Measurements from ENCODE around the gene ETV3. TPM values are rescaled to one million over a fixed set of nuclear protein-coding genes. Genes with fewer than 3 reads are reported as not detected.
A peak's percentile ranks its signal among the peaks of the same experiment; 100 is the strongest.
"Not testable (repeated sequence)": the region's sequence is repeated elsewhere in the genome, so short reads cannot be mapped to it uniquely, and the experiment has no call there.

ETV3 gene
- polyA plus RNA-seq (2013, experiment 1 of 2): 9.1 TPM
- polyA plus RNA-seq (2013, experiment 2 of 2): 8.6 TPM

GRCh38 chr1:157138220-157139051, at the start of gene ETV3:
Gene ETV3, minus strand, starts transcription at chr1:157138395. Its CDS starts 2,043 bp downstream, at chr1:157136352.
- Histone ChIP-seq H4K8ac (ENCODE audit: low read length) (peak within 1 kb of the TSS; percentile 100), H2BK120ac (ENCODE audit: low read depth, low read length) (peak within 1 kb of the TSS; percentile 96), H2AFZ (ENCODE audit: low read depth, low read length) (peak within 1 kb of the TSS; percentile 96)

GRCh38 chr1:157186281-157186992, 48.2 kb upstream of the ETV3 start:
- H2BK5ac ChIP-seq (ENCODE audit: low read depth, low read length, poor library complexity, severe bottlenecking): no peak overlapping the region
- H2AK5ac ChIP-seq (ENCODE audit: low read length, severe bottlenecking): no peak overlapping the region
- H3K36me3 ChIP-seq (ENCODE audit: control insufficient read depth in 1 of 2, insufficient read depth in 2 of 2, low read depth in 1 of 2, low read length in 2 of 2): no peaks in the 10 kb centered on the region
- 88% methylated on average over 8 of the region's 8 CpGs for WGBS
- H2BK15ac ChIP-seq (ENCODE audit: low read depth, poor library complexity, severe bottlenecking): no peak overlapping the region
- no peaks in the 10 kb centered on the region for H3K4me1 ChIP-seq (ENCODE audit: control insufficient read depth, insufficient read depth, low read depth, low read length)
- H3K4me2 ChIP-seq (ENCODE audit: low read length, poor library complexity, severe bottlenecking): no peak overlapping the region
- no peak overlapping the region for H2BK12ac ChIP-seq (ENCODE audit: low read length in 2 of 2)
- no peak overlapping the region for H3K18ac ChIP-seq (ENCODE audit: low read depth in 1 of 2, low read length in 2 of 2)
- no peak overlapping the region for H3K27ac ChIP-seq (ENCODE audit: low read length, poor library complexity, severe bottlenecking)
- H3K9me3 ChIP-seq (ENCODE audit: control insufficient read depth, low read length): peaks cover 2% of the 10 kb centered on the region
- DNase-seq: no peak
- H3K4me3 ChIP-seq (ENCODE audit: insufficient read depth in 1 of 2, low read depth in 1 of 2, low read length in 2 of 2): no peak overlapping the region
- H2AFZ ChIP-seq (ENCODE audit: low read depth, low read length): no peak overlapping the region
- H4K91ac ChIP-seq (ENCODE audit: low read length): no peak overlapping the region
- H3K79me1 ChIP-seq (replicated peaks; ENCODE audit: low read length, poor library complexity, severe bottlenecking): no peaks in the 10 kb centered on the region
- H4K8ac ChIP-seq (ENCODE audit: low read length): no peak overlapping the region
- no peak overlapping the region for H2BK120ac ChIP-seq (ENCODE audit: low read depth, low read length)
- no peak overlapping the region for H3K4ac ChIP-seq (ENCODE audit: low read depth in 1 of 2, low read length in 2 of 2)
- H3K14ac ChIP-seq (ENCODE audit: low read length in 2 of 2): no peak overlapping the region
- H3K9ac ChIP-seq (ENCODE audit: low read length): no peak overlapping the region
- H3K23ac ChIP-seq (ENCODE audit: low read length in 2 of 2): no peak overlapping the region
- H3K27me3 ChIP-seq (ENCODE audit: control insufficient read depth in 1 of 2, insufficient read depth in 1 of 2, low read length in 2 of 2): peaks cover 56 to 60% of the 10 kb centered on the region in 2 experiments

More at GRCh38 chr1:157138220-157139051, at the start of gene ETV3:
- Histone ChIP-seq H4K91ac (ENCODE audit: low read length) (peak within 1 kb of the TSS; percentile 98), H3K36me3 (ENCODE audit: control insufficient read depth in 1 of 2, insufficient read depth in 2 of 2, low read depth in 1 of 2, low read length in 2 of 2) (peaks cover 9 to 27% of the 10 kb centered on the region in 2 experiments), H2BK12ac (ENCODE audit: low read length in 2 of 2) (no peak within 1 kb of the TSS), H3K14ac (ENCODE audit: low read length in 2 of 2) (peak within 1 kb of the TSS; percentile 62 to 98), H3K27me3 (ENCODE audit: control insufficient read depth in 1 of 2, insufficient read depth in 1 of 2, low read length in 2 of 2) (no peaks in the 10 kb centered on the region), H2BK5ac (ENCODE audit: low read depth, low read length, poor library complexity, severe bottlenecking) (peak within 1 kb of the TSS; percentile 93), H3K9me3 (ENCODE audit: control insufficient read depth, low read length) (no peaks in the 10 kb centered on the region), H3K9ac (ENCODE audit: low read length) (peak within 1 kb of the TSS; percentile 96), H3K4me1 (ENCODE audit: control insufficient read depth, insufficient read depth, low read depth, low read length) (peaks cover 2% of the 10 kb centered on the region), H3K23ac (ENCODE audit: low read length in 2 of 2) (peak within 1 kb of the TSS in 1 of 2 experiments; percentile 94), H3K4ac (ENCODE audit: low read depth in 1 of 2, low read length in 2 of 2) (peak within 1 kb of the TSS; percentile 84 to 98), H3K4me2 (ENCODE audit: low read length, poor library complexity, severe bottlenecking) (peak within 1 kb of the TSS; percentile 91), H3K27ac (ENCODE audit: low read length, poor library complexity, severe bottlenecking) (peak within 1 kb of the TSS; percentile 72), H3K4me3 (ENCODE audit: insufficient read depth in 1 of 2, low read depth in 1 of 2, low read length in 2 of 2) (peak within 1 kb of the TSS; percentile 82 to 93), H2AK5ac (ENCODE audit: low read length, severe bottlenecking) (peak within 1 kb of the TSS; percentile 38), H3K79me1 (replicated peaks; ENCODE audit: low read length, poor library complexity, severe bottlenecking) (peaks cover 11% of the 10 kb centered on the region), H2BK15ac (ENCODE audit: low read depth, poor library complexity, severe bottlenecking) (peak within 1 kb of the TSS; percentile 93), H3K18ac (ENCODE audit: low read depth in 1 of 2, low read length in 2 of 2) (peak within 1 kb of the TSS; percentile 99 to 100)
- peak; percentile 95 for DNase-seq
- WGBS: under 1% methylated on average over 65 of the region's 85 CpGs

- Histone ChIP-seq H3K27me3 (ENCODE audit: control insufficient read depth in 1 of 2, insufficient read depth in 1 of 2, low read length in 2 of 2) (peaks cover 49 to 54% of the 10 kb centered on the region in 2 experiments), H2BK5ac (ENCODE audit: low read depth, low read length, poor library complexity, severe bottlenecking) (no peak overlapping the region), H3K14ac (ENCODE audit: low read length in 2 of 2) (no peak overlapping the region), H3K9me3 (ENCODE audit: control insufficient read depth, low read length) (peaks cover 2% of the 10 kb centered on the region), H3K4me1 (ENCODE audit: control insufficient read depth, insufficient read depth, low read depth, low read length) (no peaks in the 10 kb centered on the region), H3K9ac (ENCODE audit: low read length) (no peak overlapping the region), H4K8ac (ENCODE audit: low read length) (no peak overlapping the region), H2BK120ac (ENCODE audit: low read depth, low read length) (no peak overlapping the region), H3K36me3 (ENCODE audit: control insufficient read depth in 1 of 2, insufficient read depth in 2 of 2, low read depth in 1 of 2, low read length in 2 of 2) (no peaks in the 10 kb centered on the region), H3K23ac (ENCODE audit: low read length in 2 of 2) (no peak overlapping the region), H3K18ac (ENCODE audit: low read depth in 1 of 2, low read length in 2 of 2) (no peak overlapping the region), H4K91ac (ENCODE audit: low read length) (no peak overlapping the region), H3K4me3 (ENCODE audit: insufficient read depth in 1 of 2, low read depth in 1 of 2, low read length in 2 of 2) (no peak overlapping the region), H3K4me2 (ENCODE audit: low read length, poor library complexity, severe bottlenecking) (no peak overlapping the region), H3K79me1 (replicated peaks; ENCODE audit: low read length, poor library complexity, severe bottlenecking) (no peaks in the 10 kb centered on the region), H2AFZ (ENCODE audit: low read depth, low read length) (no peak overlapping the region), H2BK12ac (ENCODE audit: low read length in 2 of 2) (no peak overlapping the region), H3K4ac (ENCODE audit: low read depth in 1 of 2, low read length in 2 of 2) (no peak overlapping the region), H2AK5ac (ENCODE audit: low read length, severe bottlenecking) (no peak overlapping the region), H2BK15ac (ENCODE audit: low read depth, poor library complexity, severe bottlenecking) (no peak overlapping the region), H3K27ac (ENCODE audit: low read length, poor library complexity, severe bottlenecking) (no peak overlapping the region)
- 50% methylated on average over 1 of the region's 3 CpGs for WGBS
- no peak for DNase-seq
Observed at GRCh38 chr1:157183870-157184269, 45.7 kb upstream of the ETV3 start.

GRCh38 chr1:157182371-157182770, 44.2 kb upstream of the ETV3 start:
- not testable (repeated sequence) for H3K14ac ChIP-seq (ENCODE audit: low read length in 2 of 2); H2BK12ac ChIP-seq (ENCODE audit: low read length in 2 of 2); H3K9ac ChIP-seq (ENCODE audit: low read length); DNase-seq; H2BK120ac ChIP-seq (ENCODE audit: low read depth, low read length); H4K8ac ChIP-seq (ENCODE audit: low read length); H3K23ac ChIP-seq (ENCODE audit: low read length in 2 of 2); H2AK5ac ChIP-seq (ENCODE audit: low read length, severe bottlenecking); H3K4me2 ChIP-seq (ENCODE audit: low read length, poor library complexity, severe bottlenecking); H3K4me3 ChIP-seq (ENCODE audit: insufficient read depth in 1 of 2, low read depth in 1 of 2, low read length in 2 of 2); H3K79me1 ChIP-seq (replicated peaks; ENCODE audit: low read length, poor library complexity, severe bottlenecking); H3K4ac ChIP-seq (ENCODE audit: low read depth in 1 of 2, low read length in 2 of 2); H3K4me1 ChIP-seq (ENCODE audit: control insufficient read depth, insufficient read depth, low read depth, low read length); H3K36me3 ChIP-seq (ENCODE audit: control insufficient read depth in 1 of 2, insufficient read depth in 2 of 2, low read depth in 1 of 2, low read length in 2 of 2); H2BK5ac ChIP-seq (ENCODE audit: low read depth, low read length, poor library complexity, severe bottlenecking); H3K18ac ChIP-seq (ENCODE audit: low read depth in 1 of 2, low read length in 2 of 2); H3K9me3 ChIP-seq (ENCODE audit: control insufficient read depth, low read length); H4K91ac ChIP-seq (ENCODE audit: low read length); H2BK15ac ChIP-seq (ENCODE audit: low read depth, poor library complexity, severe bottlenecking); H3K27ac ChIP-seq (ENCODE audit: low read length, poor library complexity, severe bottlenecking); H2AFZ ChIP-seq (ENCODE audit: low read depth, low read length)
- H3K27me3 ChIP-seq (ENCODE audit: control insufficient read depth in 1 of 2, insufficient read depth in 1 of 2, low read length in 2 of 2): peaks cover 54 to 57% of the 10 kb centered on the region in 2 experiments
- 79% methylated on average over 5 of the region's 5 CpGs for WGBS
